ENCODE results near the gene RAB36. TPM values are rescaled to one million over a fixed set of nuclear protein-coding genes. Genes with fewer than 3 reads are reported as not detected.

The RAB36 gene
- total RNA-seq, 3 donors from 2014 or later = 1.3 to 4.8 (median 2.9) TPM

DNA sequence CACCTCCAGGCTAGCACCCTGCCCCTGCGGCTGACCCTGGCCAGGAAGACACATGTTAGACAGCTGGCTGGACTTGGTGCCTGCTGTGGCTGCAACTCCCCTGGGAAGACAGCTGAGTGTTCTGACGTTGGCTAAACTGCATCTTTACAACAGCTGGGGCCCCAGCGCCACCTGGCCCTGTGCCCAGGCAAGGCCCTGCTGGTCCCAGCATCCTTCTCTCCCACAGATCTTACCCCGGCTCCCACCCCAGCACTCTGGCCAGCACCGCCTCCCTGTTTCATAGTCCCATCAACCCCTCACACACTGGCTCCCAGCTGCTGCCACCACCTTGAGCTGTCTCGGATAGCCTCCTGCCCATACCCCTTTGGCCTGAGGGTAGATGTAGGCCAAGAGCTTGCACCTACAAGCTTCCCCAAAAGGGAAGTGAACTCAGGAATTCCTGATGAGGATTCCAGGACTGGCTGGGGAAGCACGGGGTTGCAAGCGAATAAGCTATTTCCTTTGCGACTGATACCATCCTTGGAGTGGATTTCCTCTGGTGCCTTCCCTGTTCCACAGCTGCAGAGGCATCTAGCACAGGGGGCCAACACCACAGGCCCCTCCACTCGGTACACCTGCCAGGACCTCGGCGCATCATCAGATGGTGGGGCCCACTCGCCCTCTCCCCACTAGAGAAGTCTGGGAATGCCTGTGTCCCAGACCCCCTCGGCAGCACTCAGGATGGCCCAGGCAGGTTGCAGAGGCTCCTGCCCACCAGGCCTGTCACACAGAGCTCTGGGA, 32.0 kb upstream of the RAB36 start:
- Histone ChIP-seq H3K36me3 (no peaks in the 10 kb centered on the region), H3K4me1 (no peaks in the 10 kb centered on the region), H3K27me3 (no peaks in the 10 kb centered on the region), H3K9me3 (no peaks in the 10 kb centered on the region), H3K27ac (no peak overlapping the region), H3K4me3 (no peak overlapping the region)
- DNase-seq (ENCODE audit: low spot score in 2 of 2) = no peak
- TF ChIP-seq CTCF (IDR thresholded peaks at IDR 0.05) (no peak), POLR2AphosphoS5 (IDR thresholded peaks at IDR 0.05) (no peak), POLR2A (IDR thresholded peaks at IDR 0.05) (no peak)
- intact Hi-C loops (cut with DNase I; ENCODE audit: low total_unique reads) = no loop called here

DNA sequence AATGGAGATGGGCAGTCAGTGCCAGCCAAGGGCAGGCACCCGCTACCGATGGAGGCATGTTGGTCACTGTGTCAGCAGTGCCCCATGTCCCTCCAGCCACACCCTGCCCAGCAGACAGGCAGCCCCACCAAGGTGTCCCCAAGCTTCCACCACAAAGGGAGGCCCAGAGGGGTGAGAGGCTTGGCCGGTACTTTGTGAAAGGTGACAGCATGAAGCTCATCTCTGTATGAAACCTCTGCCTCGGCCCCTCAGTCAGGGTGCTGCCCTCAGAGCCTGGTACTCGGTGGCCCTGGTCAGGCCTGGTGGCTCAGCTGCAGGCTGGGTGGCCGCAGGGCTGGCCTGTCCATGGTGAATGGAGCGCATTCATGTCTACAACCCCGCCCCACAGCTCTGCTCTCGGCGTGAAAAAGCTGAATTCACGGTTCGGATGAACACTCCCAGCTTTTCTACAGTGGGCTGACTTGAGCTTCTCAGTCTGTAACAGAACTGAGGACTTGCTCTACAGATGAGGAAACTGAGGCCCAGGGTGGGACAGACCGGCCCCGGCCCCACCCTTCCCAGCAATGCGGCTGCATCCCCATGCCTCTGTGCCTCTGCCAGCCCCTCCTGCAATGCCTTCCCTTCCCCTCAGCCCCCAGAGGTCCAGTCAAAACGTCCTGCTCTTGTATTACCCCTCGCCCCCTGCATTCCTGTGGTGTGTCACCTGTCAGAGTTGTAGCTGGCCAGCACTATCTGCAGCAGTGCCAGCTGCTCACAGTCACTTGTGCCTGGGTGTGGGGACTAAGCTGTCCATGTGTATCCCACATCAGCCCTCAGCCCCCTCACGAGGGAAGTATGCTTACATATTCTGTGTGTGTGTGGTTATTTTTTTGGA, 31.2 kb upstream of the RAB36 start:
- no peak for DNase-seq (ENCODE audit: low spot score in 2 of 2)
- intact Hi-C loops (cut with DNase I; ENCODE audit: low total_unique reads) = no loop called here
- TF ChIP-seq POLR2AphosphoS5 (IDR thresholded peaks at IDR 0.05) (no peak), CTCF (IDR thresholded peaks at IDR 0.05) (no peak), POLR2A (IDR thresholded peaks at IDR 0.05) (no peak)
- no peaks in the 10 kb centered on the region for H3K9me3 ChIP-seq
- H3K27me3 ChIP-seq = no peaks in the 10 kb centered on the region
- no peaks in the 10 kb centered on the region for H3K36me3 ChIP-seq
- H3K27ac ChIP-seq = no peak overlapping the region
- no peaks in the 10 kb centered on the region for H3K4me1 ChIP-seq
- H3K4me3 ChIP-seq = no peak overlapping the region

DNA sequence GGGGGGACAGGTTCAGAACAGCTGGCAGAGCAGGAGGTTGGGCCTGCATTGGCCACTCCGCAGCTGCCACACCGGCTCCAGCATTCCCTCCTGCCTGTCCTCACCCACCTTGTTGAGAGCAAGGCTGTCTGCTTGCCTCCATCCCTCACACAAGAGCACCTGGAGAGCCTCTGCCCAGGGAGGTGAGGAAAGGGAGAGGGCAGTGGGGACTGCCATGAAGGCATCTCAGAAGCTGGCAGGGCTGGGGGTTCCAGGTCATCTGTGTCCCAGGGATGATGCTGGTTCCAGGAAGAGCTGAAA, 30.6 kb upstream of the RAB36 start:
- Histone ChIP-seq H3K4me1 (no peaks in the 10 kb centered on the region), H3K27me3 (no peaks in the 10 kb centered on the region), H3K9me3 (no peaks in the 10 kb centered on the region), H3K36me3 (no peaks in the 10 kb centered on the region), H3K4me3 (no peak overlapping the region), H3K27ac (no peak overlapping the region)
- intact Hi-C loops (cut with DNase I; ENCODE audit: low total_unique reads) = no loop called here
- TF ChIP-seq POLR2A (IDR thresholded peaks at IDR 0.05) = no peak
- TF ChIP-seq CTCF (IDR thresholded peaks at IDR 0.05) = no peak
- TF ChIP-seq POLR2AphosphoS5 (IDR thresholded peaks at IDR 0.05) = no peak
- no peak for DNase-seq (ENCODE audit: low spot score in 2 of 2)

GRCh38 chr22:23115369-23115768, 29.9 kb upstream of the RAB36 start:
- Histone ChIP-seq H3K9me3 (no peaks in the 10 kb centered on the region), H3K4me3 (no peak overlapping the region), H3K27ac (no peak overlapping the region), H3K36me3 (no peaks in the 10 kb centered on the region), H3K4me1 (no peaks in the 10 kb centered on the region), H3K27me3 (no peaks in the 10 kb centered on the region)
- TF ChIP-seq CTCF (IDR thresholded peaks at IDR 0.05) (no peak), POLR2AphosphoS5 (IDR thresholded peaks at IDR 0.05) (no peak), POLR2A (IDR thresholded peaks at IDR 0.05) (no peak)
- no peak for DNase-seq (ENCODE audit: low spot score in 2 of 2)
- intact Hi-C loops (cut with DNase I; ENCODE audit: low total_unique reads) = no loop called here
